Measurements from ENCODE around the gene CZIB. TPM values are rescaled to one million over a fixed set of nuclear protein-coding genes. Genes with fewer than 3 reads are reported as not detected.
A peak's percentile ranks its signal among the peaks of the same experiment; 100 is the strongest.

CZIB gene
- total and polyA plus RNA-seq, 2 of the 13 experiments (the other 11 are each of a cell fraction or from before 2014, with no cell fraction given), result 49.2 to 67.0 TPM

- TF ChIP-seq ZNF101 (CRISPR knock-in tag; IDR thresholded peaks at IDR 0.05; ENCODE audit: borderline replicate concordance, low read depth), result peak; percentile 14; the same call in 1 of the 2 replicates
- no peak for TF ChIP-seq LCORL (IDR thresholded peaks at IDR 0.05)
- TF ChIP-seq LCORL (CRISPR knock-in tag; IDR thresholded peaks at IDR 0.05), result peak; percentile 85
- TF ChIP-seq ZNF484 (CRISPR knock-in tag; IDR thresholded peaks at IDR 0.05; ENCODE audit: borderline replicate concordance, low read depth), result peak; percentile 86; the same call in 1 of the 2 replicates
- peak; percentile 80 for TF ChIP-seq ELF1 (CRISPR knock-in tag; IDR thresholded peaks at IDR 0.05)
- peak; percentile 34 for TF ChIP-seq FOXA3 (CRISPR knock-in tag; IDR thresholded peaks at IDR 0.05)
- TF ChIP-seq, protein P1, sequence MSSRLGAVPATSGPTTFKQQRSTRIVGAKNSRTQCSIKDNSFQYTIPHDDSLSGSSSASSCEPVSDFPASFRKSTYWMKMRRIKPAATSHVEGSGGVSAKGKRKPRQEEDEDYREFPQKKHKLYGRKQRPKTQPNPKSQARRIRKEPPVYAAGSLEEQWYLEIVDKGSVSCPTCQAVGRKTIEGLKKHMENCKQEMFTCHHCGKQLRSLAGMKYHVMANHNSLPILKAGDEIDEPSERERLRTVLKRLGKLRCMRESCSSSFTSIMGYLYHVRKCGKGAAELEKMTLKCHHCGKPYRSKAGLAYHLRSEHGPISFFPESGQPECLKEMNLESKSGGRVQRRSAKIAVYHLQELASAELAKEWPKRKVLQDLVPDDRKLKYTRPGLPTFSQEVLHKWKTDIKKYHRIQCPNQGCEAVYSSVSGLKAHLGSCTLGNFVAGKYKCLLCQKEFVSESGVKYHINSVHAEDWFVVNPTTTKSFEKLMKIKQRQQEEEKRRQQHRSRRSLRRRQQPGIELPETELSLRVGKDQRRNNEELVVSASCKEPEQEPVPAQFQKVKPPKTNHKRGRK (CRISPR knock-in tag; IDR thresholded peaks at IDR 0.05), result no peak
- TF ChIP-seq RXRA (CRISPR knock-in tag; IDR thresholded peaks at IDR 0.05), result peak; percentile 78
- TF ChIP-seq ZNF552 (CRISPR knock-in tag; IDR thresholded peaks at IDR 0.05; ENCODE audit: borderline replicate concordance), result peak; percentile 96
- no peak for TF ChIP-seq ZNF569 (CRISPR knock-in tag; IDR thresholded peaks at IDR 0.05; ENCODE audit: borderline replicate concordance)
- TF ChIP-seq ZNF564 (CRISPR knock-in tag; IDR thresholded peaks at IDR 0.05), result peak; percentile 88
- TF ChIP-seq ZBTB4 (CRISPR knock-in tag; IDR thresholded peaks at IDR 0.05; ENCODE audit: borderline replicate concordance), result peak; percentile 89; the same call in 1 of the 2 replicates
- peak; percentile 49 for TF ChIP-seq ELF3 (CRISPR knock-in tag; IDR thresholded peaks at IDR 0.05)
- TF ChIP-seq, protein P2, sequence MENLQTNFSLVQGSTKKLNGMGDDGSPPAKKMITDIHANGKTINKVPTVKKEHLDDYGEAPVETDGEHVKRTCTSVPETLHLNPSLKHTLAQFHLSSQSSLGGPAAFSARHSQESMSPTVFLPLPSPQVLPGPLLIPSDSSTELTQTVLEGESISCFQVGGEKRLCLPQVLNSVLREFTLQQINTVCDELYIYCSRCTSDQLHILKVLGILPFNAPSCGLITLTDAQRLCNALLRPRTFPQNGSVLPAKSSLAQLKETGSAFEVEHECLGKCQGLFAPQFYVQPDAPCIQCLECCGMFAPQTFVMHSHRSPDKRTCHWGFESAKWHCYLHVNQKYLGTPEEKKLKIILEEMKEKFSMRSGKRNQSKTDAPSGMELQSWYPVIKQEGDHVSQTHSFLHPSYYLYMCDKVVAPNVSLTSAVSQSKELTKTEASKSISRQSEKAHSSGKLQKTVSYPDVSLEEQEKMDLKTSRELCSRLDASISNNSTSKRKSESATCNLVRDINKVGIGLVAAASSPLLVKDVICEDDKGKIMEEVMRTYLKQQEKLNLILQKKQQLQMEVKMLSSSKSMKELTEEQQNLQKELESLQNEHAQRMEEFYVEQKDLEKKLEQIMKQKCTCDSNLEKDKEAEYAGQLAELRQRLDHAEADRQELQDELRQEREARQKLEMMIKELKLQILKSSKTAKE (CRISPR knock-in tag; IDR thresholded peaks at IDR 0.05; ENCODE audit: borderline replicate concordance), result peak; percentile 39; the same call in 1 of the 2 replicates
- no peak for TF ChIP-seq ZUFSP (CRISPR knock-in tag; IDR thresholded peaks at IDR 0.05; ENCODE audit: borderline replicate concordance)
- TF ChIP-seq HIVEP1 (CRISPR knock-in tag; IDR thresholded peaks at IDR 0.05), result peak; percentile 92
- no peak for TF ChIP-seq JARID2 (CRISPR knock-in tag; IDR thresholded peaks at IDR 0.05; ENCODE audit: insufficient replicate concordance)
- no peak; the same call in 1 of the 2 replicates for TF ChIP-seq KDM3A (CRISPR knock-in tag; IDR thresholded peaks at IDR 0.05; ENCODE audit: low read depth)
- peak; percentile 56; the same call in 1 of the 2 replicates for TF ChIP-seq ARHGAP35 (CRISPR knock-in tag; IDR thresholded peaks at IDR 0.05; ENCODE audit: borderline replicate concordance)
- TF ChIP-seq ZNF629 (CRISPR knock-in tag; conservative IDR thresholded peaks at IDR 0.05), result peak; percentile 18; the same call in 1 of the 2 replicates
These were observed at the start of gene CZIB (continued) for GRCh38 chr1:53220171-53220961.

Data from HepG2 (cell line).